GM23338 (cell line): Measurements from ENCODE around the gene SNRNP48. TPM values are rescaled to one million over a fixed set of nuclear protein-coding genes. Genes with fewer than 3 reads are reported as not detected.

Experiments
- ATAC-seq: fragments of 200-7000 bp; cut with Tn5 transposase; 3 replicates; pipeline ENCODE4 v1.9.1; 2020
- DNase-seq: peaks from one replicate; pipeline ENCODE4 v3.0.0-alpha.2; 2015; ENCODE audit warnings: low spot score
- H2AFZ ChIP-seq: fragments of 200-600 bp; sonication (generic); 2 replicates; pipeline ENCODE4 v1.8.0; 2016; ENCODE audit warnings: antibody characterized with exemption, mild to moderate bottlenecking, moderate library complexity
- H3F3A ChIP-seq: fragments of 200-600 bp; sonication (generic); replicated peaks from 2 replicates; pipeline ENCODE4 v1.8.0; 2017; ENCODE audit warnings: antibody characterized with exemption, mixed run types, low read depth
- H3K27ac ChIP-seq: fragments of 200-600 bp; sonication (generic); 2 replicates; pipeline ENCODE4 v1.6.1; 2016; ENCODE audit warnings: low read depth
- H3K27me3 ChIP-seq: fragments of 200-600 bp; sonication (generic); 2 replicates; pipeline ENCODE4 v1.8.0; 2016; ENCODE audit warnings: mild to moderate bottlenecking, mixed run types, moderate library complexity; ENCODE audit not compliant: insufficient read depth
- H3K36me3 ChIP-seq: fragments of 200-600 bp; sonication (generic); 2 replicates; pipeline ENCODE4 v1.8.0; 2016; ENCODE audit warnings: mild to moderate bottlenecking; ENCODE audit not compliant: insufficient read depth
- H3K4me1 ChIP-seq: fragments of 200-600 bp; sonication (generic); 2 replicates; pipeline ENCODE4 v1.8.0; 2016; ENCODE audit warnings: mild to moderate bottlenecking, moderate library complexity; ENCODE audit not compliant: insufficient read depth
- H3K4me2 ChIP-seq: fragments of 200-600 bp; sonication (generic); 2 replicates; pipeline ENCODE4 v1.7.1; 2017; ENCODE audit warnings: mixed run types
- H3K4me3 ChIP-seq: fragments of 200-600 bp; sonication (generic); 2 replicates; pipeline ENCODE4 v1.6.1; 2016; ENCODE audit warnings: mixed run types
- H3K79me2 ChIP-seq: fragments of 200-600 bp; sonication (generic); replicated peaks from 2 replicates; pipeline ENCODE4 v1.8.0; 2017; ENCODE audit warnings: mild to moderate bottlenecking; ENCODE audit not compliant: insufficient read depth
- H3K9me2 ChIP-seq: fragments of 200-600 bp; sonication (generic); 2 replicates; pipeline ENCODE4 v1.8.0; 2017; ENCODE audit not compliant: insufficient read depth
- H4K20me1 ChIP-seq: fragments of 200-600 bp; sonication (generic); replicated peaks from 2 replicates; pipeline ENCODE4 v1.8.0; 2017; ENCODE audit warnings: mild to moderate bottlenecking; ENCODE audit not compliant: insufficient read depth
- H3K27ac Mint-ChIP-seq: 2 replicates; pipeline ENCODE4 v1.8.0; 2020; ENCODE audit warnings: inconsistent platforms, mild to moderate bottlenecking, moderate library complexity, mixed read lengths
- H3K27me3 Mint-ChIP-seq: 3 replicates; pipeline ENCODE4 v1.8.0; 2022; ENCODE audit warnings: low read depth, mild to moderate bottlenecking, moderate library complexity, mixed read lengths, inconsistent platforms; ENCODE audit not compliant: insufficient read depth, poor library complexity
- H3K36me3 Mint-ChIP-seq: 3 replicates; pipeline ENCODE4 v1.8.0; 2021; ENCODE audit warnings: low read depth, mild to moderate bottlenecking, inconsistent platforms, moderate library complexity, mixed read lengths
- H3K4me1 Mint-ChIP-seq: 3 replicates; pipeline ENCODE4 v1.8.0; 2020; ENCODE audit warnings: mild to moderate bottlenecking, inconsistent platforms, mixed read lengths
- H3K4me3 Mint-ChIP-seq: 3 replicates; pipeline ENCODE4 v1.8.0; 2021; ENCODE audit warnings: moderate library complexity, mild to moderate bottlenecking, inconsistent platforms, mixed read lengths
- H3K9me3 Mint-ChIP-seq: 3 replicates; pipeline ENCODE4 v1.8.0; 2020; ENCODE audit warnings: moderate library complexity, mild to moderate bottlenecking, inconsistent platforms, mixed read lengths
- CREB1 ChIP-seq: fragments of 250-450 bp; sonication (Bioruptor Pico); IDR thresholded peaks from 2 replicates; pipeline ENCODE4 v1.5.0; 2020; ENCODE audit warnings: low read depth, mild to moderate bottlenecking, moderate library complexity
- EZH2 ChIP-seq: fragments of 200-600 bp; sonication (generic); IDR thresholded peaks from one replicate; pipeline ENCODE4 v1.8.0; 2017; ENCODE audit warnings: antibody characterized with exemption, mild to moderate bottlenecking, low read depth; ENCODE audit not compliant: unreplicated experiment
- EZH2phosphoT487 ChIP-seq: fragments of 200-600 bp; sonication (generic); IDR thresholded peaks from one replicate; pipeline ENCODE4 v1.8.1; 2018; ENCODE audit warnings: antibody characterized with exemption; ENCODE audit not compliant: unreplicated experiment
- JUNB ChIP-seq: IDR thresholded peaks from one replicate; pipeline ENCODE4 v1.6.1; 2016; ENCODE audit warnings: antibody characterized with exemption; ENCODE audit not compliant: unreplicated experiment
- NANOG ChIP-seq: IDR thresholded peaks from 2 replicates; pipeline ENCODE4 v1.6.1; 2016; ENCODE audit warnings: antibody characterized with exemption, borderline replicate concordance
- POLR2AphosphoS5 ChIP-seq: IDR thresholded peaks from 2 replicates; pipeline ENCODE4 v1.6.1; 2016; ENCODE audit warnings: antibody characterized with exemption, low read depth
- STAT1 ChIP-seq: IDR thresholded peaks from one replicate; pipeline ENCODE4 v1.6.1; 2016; ENCODE audit warnings: antibody characterized with exemption; ENCODE audit not compliant: unreplicated experiment
- ZNF114 ChIP-seq: fragments of 250-450 bp; sonication (Bioruptor Pico); IDR thresholded peaks from 2 replicates; pipeline ENCODE4 v1.5.0; 2020; ENCODE audit warnings: mild to moderate bottlenecking, moderate library complexity
- ZNF331 ChIP-seq: fragments of 250-450 bp; sonication (Bioruptor Pico); IDR thresholded peaks from 2 replicates; pipeline ENCODE4 v1.5.0; 2020; ENCODE audit warnings: low read depth, mild to moderate bottlenecking, moderate library complexity
- polyA plus RNA-seq: library from polyadenylated mRNA; unstranded; fragments of >200 nt; fragmentation: Nextera tagmentation; extraction: Ambion mirVana; gene quantifications from 2 replicates; pipeline ENCODE4 v1.2.1, GENCODE V29; 2016
- total RNA-seq: library from RNA; depleted of rRNA; stranded (reverse); fragments of >200 nt; shearing (Covaris generic); gene quantifications from 2 replicates; pipeline ENCODE4 v1.2.3, GENCODE V29; 2014
- TF ChIP-seq, protein P1 (sequence below): IDR thresholded peaks from 2 replicates; pipeline ENCODE4 v1.6.1; 2016; ENCODE audit warnings: antibody characterized with exemption
- TF ChIP-seq, protein P2 (sequence below), 2 experiments: fragments of 200-600 bp in 1 of 2; sonication (generic) in 1 of 2; conservative IDR thresholded peaks; 2 replicates each; pipeline versions ENCODE4 v1.5.1 to v1.6.1; 2016 to 2017; ENCODE audit warnings: antibody characterized with exemption in 2 of 2, low read depth in 2 of 2, mild to moderate bottlenecking in 2 of 2, moderate library complexity in 1 of 2
- TF ChIP-seq, protein P3 (sequence below): IDR thresholded peaks from one replicate; pipeline ENCODE4 v1.6.1; 2018; ENCODE audit warnings: antibody characterized with exemption; ENCODE audit not compliant: unreplicated experiment
- TF ChIP-seq, protein P4 (sequence below): fragments of 250-450 bp; sonication (Bioruptor Pico); IDR thresholded peaks from 2 replicates; pipeline ENCODE4 v1.5.0; 2020; ENCODE audit warnings: mild to moderate bottlenecking, moderate library complexity

SNRNP48 gene
- total and polyA plus RNA-seq, 2 experiments from 2014 or later: 17.2 to 23.9 TPM

DNA sequence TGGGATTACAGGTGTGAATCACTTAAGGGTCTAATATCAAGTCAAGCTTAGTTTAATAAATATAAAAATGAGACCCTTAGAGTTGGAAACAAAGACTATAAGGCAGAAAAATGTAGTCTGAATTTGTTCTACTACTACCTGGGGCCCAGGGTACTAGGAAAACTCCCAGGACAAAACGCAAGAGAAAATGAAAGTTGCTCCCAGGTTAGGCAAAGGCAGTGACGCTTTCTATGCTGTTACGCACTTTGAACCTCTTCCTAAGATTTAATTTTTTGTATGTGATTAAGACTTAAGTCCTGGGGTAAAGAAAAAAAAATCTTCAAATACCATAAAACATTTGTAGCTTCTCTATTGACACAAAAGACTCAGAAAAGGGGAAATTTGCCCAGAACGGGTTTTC is 31.2 kb upstream of the SNRNP48 start:
- H3K79me2 ChIP-seq: no peaks in the 10 kb centered on the region; the same call in 1 of the 2 replicates
- no peak for DNase-seq
- peaks cover 33% of the 10 kb centered on the region; the same call in 2 of the 3 replicates for H3K36me3 Mint-ChIP-seq
- no peak overlapping the region for H3K27ac Mint-ChIP-seq
- no peaks in the 10 kb centered on the region for H3K4me1 ChIP-seq
- no peak overlapping the region for H3K4me3 ChIP-seq
- no peaks in the 10 kb centered on the region for H3K27me3 ChIP-seq
- H4K20me1 ChIP-seq: no peaks in the 10 kb centered on the region; the same call in 1 of the 2 replicates
- no peaks in the 10 kb centered on the region; the same call in 1 of the 2 replicates for H3K36me3 ChIP-seq
- no peaks in the 10 kb centered on the region for H3K9me2 ChIP-seq
- peaks cover 3% of the 10 kb centered on the region; the same call in 2 of the 3 replicates for H3K4me1 Mint-ChIP-seq
- ATAC-seq: no peak
- no peak for TF ChIP-seq JUNB
- no peak for TF ChIP-seq EZH2phosphoT487
- TF ChIP-seq, protein P1, sequence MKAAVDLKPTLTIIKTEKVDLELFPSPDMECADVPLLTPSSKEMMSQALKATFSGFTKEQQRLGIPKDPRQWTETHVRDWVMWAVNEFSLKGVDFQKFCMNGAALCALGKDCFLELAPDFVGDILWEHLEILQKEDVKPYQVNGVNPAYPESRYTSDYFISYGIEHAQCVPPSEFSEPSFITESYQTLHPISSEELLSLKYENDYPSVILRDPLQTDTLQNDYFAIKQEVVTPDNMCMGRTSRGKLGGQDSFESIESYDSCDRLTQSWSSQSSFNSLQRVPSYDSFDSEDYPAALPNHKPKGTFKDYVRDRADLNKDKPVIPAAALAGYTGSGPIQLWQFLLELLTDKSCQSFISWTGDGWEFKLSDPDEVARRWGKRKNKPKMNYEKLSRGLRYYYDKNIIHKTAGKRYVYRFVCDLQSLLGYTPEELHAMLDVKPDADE: no peak
- TF ChIP-seq ZNF114 (CRISPR knock-in tag): no peak
- TF ChIP-seq EZH2: no peak
- TF ChIP-seq NANOG: no peak
- no peak for TF ChIP-seq POLR2AphosphoS5
- TF ChIP-seq, protein P2, sequence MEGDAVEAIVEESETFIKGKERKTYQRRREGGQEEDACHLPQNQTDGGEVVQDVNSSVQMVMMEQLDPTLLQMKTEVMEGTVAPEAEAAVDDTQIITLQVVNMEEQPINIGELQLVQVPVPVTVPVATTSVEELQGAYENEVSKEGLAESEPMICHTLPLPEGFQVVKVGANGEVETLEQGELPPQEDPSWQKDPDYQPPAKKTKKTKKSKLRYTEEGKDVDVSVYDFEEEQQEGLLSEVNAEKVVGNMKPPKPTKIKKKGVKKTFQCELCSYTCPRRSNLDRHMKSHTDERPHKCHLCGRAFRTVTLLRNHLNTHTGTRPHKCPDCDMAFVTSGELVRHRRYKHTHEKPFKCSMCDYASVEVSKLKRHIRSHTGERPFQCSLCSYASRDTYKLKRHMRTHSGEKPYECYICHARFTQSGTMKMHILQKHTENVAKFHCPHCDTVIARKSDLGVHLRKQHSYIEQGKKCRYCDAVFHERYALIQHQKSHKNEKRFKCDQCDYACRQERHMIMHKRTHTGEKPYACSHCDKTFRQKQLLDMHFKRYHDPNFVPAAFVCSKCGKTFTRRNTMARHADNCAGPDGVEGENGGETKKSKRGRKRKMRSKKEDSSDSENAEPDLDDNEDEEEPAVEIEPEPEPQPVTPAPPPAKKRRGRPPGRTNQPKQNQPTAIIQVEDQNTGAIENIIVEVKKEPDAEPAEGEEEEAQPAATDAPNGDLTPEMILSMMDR (conservative IDR thresholded peaks at IDR 0.05; ENCODE audit: low read depth in 2 of 2): no peak
- no peak for TF ChIP-seq CREB1 (CRISPR knock-in tag)
- TF ChIP-seq, protein P3, sequence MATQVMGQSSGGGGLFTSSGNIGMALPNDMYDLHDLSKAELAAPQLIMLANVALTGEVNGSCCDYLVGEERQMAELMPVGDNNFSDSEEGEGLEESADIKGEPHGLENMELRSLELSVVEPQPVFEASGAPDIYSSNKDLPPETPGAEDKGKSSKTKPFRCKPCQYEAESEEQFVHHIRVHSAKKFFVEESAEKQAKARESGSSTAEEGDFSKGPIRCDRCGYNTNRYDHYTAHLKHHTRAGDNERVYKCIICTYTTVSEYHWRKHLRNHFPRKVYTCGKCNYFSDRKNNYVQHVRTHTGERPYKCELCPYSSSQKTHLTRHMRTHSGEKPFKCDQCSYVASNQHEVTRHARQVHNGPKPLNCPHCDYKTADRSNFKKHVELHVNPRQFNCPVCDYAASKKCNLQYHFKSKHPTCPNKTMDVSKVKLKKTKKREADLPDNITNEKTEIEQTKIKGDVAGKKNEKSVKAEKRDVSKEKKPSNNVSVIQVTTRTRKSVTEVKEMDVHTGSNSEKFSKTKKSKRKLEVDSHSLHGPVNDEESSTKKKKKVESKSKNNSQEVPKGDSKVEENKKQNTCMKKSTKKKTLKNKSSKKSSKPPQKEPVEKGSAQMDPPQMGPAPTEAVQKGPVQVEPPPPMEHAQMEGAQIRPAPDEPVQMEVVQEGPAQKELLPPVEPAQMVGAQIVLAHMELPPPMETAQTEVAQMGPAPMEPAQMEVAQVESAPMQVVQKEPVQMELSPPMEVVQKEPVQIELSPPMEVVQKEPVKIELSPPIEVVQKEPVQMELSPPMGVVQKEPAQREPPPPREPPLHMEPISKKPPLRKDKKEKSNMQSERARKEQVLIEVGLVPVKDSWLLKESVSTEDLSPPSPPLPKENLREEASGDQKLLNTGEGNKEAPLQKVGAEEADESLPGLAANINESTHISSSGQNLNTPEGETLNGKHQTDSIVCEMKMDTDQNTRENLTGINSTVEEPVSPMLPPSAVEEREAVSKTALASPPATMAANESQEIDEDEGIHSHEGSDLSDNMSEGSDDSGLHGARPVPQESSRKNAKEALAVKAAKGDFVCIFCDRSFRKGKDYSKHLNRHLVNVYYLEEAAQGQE: no peak
- TF ChIP-seq, protein P4, sequence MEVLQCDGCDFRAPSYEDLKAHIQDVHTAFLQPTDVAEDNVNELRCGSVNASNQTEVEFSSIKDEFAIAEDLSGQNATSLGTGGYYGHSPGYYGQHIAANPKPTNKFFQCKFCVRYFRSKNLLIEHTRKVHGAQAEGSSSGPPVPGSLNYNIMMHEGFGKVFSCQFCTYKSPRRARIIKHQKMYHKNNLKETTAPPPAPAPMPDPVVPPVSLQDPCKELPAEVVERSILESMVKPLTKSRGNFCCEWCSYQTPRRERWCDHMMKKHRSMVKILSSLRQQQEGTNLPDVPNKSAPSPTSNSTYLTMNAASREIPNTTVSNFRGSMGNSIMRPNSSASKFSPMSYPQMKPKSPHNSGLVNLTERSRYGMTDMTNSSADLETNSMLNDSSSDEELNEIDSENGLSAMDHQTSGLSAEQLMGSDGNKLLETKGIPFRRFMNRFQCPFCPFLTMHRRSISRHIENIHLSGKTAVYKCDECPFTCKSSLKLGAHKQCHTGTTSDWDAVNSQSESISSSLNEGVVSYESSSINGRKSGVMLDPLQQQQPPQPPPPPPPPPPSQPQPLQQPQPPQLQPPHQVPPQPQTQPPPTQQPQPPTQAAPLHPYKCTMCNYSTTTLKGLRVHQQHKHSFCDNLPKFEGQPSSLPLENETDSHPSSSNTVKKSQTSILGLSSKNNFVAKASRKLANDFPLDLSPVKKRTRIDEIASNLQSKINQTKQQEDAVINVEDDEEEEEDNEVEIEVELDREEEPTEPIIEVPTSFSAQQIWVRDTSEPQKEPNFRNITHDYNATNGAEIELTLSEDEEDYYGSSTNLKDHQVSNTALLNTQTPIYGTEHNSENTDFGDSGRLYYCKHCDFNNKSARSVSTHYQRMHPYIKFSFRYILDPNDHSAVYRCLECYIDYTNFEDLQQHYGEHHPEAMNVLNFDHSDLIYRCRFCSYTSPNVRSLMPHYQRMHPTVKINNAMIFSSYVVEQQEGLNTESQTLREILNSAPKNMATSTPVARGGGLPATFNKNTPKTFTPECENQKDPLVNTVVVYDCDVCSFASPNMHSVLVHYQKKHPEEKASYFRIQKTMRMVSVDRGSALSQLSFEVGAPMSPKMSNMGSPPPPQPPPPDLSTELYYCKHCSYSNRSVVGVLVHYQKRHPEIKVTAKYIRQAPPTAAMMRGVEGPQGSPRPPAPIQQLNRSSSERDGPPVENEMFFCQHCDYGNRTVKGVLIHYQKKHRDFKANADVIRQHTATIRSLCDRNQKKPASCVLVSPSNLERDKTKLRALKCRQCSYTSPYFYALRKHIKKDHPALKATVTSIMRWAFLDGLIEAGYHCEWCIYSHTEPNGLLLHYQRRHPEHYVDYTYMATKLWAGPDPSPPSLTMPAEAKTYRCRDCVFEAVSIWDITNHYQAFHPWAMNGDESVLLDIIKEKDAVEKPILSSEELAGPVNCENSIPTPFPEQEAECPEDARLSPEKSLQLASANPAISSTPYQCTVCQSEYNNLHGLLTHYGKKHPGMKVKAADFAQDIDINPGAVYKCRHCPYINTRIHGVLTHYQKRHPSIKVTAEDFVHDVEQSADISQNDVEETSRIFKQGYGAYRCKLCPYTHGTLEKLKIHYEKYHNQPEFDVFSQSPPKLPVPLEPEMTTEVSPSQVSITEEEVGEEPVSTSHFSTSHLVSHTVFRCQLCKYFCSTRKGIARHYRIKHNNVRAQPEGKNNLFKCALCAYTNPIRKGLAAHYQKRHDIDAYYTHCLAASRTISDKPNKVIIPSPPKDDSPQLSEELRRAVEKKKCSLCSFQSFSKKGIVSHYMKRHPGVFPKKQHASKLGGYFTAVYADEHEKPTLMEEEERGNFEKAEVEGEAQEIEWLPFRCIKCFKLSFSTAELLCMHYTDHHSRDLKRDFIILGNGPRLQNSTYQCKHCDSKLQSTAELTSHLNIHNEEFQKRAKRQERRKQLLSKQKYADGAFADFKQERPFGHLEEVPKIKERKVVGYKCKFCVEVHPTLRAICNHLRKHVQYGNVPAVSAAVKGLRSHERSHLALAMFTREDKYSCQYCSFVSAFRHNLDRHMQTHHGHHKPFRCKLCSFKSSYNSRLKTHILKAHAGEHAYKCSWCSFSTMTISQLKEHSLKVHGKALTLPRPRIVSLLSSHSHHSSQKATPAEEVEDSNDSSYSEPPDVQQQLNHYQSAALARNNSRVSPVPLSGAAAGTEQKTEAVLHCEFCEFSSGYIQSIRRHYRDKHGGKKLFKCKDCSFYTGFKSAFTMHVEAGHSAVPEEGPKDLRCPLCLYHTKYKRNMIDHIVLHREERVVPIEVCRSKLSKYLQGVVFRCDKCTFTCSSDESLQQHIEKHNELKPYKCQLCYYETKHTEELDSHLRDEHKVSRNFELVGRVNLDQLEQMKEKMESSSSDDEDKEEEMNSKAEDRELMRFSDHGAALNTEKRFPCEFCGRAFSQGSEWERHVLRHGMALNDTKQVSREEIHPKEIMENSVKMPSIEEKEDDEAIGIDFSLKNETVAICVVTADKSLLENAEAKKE (CRISPR knock-in tag): no peak
- TF ChIP-seq STAT1: no peak
- no peak for TF ChIP-seq ZNF331 (CRISPR knock-in tag)
- H3K27me3 Mint-ChIP-seq: no peaks in the 10 kb centered on the region
- H3F3A ChIP-seq: no peaks in the 10 kb centered on the region
- no peak overlapping the region for H3K4me2 ChIP-seq
- H2AFZ ChIP-seq: no peak overlapping the region
- H3K9me3 Mint-ChIP-seq: no peaks in the 10 kb centered on the region
- H3K27ac ChIP-seq: no peak overlapping the region
- no peak overlapping the region for H3K4me3 Mint-ChIP-seq
